ENCODE results near the gene GPR68.
"Not testable (repeated sequence)": the region's sequence is repeated elsewhere in the genome, so short reads cannot be mapped to it uniquely, and the experiment has no call there.

The GPR68 gene

DNA sequence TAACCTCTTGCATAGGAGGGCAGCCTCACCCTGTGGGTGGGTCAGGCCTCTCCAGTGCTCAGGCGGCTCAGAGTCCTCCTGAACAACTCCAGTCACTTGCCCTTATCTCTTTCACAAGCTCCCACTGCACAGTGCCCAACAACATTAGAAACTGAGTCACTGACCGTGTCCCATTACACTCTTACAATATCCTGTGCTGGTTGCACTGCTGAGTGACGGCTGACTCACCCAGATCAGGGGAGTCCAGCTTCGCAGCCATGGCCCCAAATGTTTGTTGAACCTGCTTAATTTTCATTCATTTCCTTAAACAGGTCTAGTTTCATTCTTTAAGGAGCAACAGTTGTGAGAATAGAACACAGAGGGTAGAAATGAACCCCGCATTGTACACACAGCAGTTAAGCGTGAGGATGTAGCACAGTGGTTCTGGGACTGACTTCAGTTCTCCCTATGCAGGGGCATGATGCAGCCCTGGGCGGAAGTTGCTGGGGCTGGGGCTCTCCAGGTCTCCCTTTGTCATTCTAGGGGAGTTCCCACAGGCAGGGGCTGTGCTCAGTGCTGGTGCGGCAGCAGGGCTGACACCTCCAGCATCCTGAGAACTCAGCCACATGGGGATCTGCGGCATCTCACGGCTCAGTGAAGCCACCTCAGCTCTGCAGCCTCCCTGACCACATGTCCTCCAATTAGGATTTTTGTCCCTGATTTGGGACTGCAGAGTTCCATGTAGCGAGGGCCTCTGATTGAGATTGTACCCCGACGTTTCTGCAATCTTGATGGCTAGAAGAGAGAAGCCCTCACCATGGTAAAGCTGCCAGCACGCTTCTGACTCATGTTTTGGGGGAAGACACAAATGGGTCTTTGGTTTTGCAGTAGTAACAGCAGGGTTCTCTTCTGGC, 16.1 kb downstream of the GPR68 start:
- peak; percentile 75 to 89 (median 78) for DNase-seq (ENCODE audit: low read depth in 3 of 3)

DNA sequence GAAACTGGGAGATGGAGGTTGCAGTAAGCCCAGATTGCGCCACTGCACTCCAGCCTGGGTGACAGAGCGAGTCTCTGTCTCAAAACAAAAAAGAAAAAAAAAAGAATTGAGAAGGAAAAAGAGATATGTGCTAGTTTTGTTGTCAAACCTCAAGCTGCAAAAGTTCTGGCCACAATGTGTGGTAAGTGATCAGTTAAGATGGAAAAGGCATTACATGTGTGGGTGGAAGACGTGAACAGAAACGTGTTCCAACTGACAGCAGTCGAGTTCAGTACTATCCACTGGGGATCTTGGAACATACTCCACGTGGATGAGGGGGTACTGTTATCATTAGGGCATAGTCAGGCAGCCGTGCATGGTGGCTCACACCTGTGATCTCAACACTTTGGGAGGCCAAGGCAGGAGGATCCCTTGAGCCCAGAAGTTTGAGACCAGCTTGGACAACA, 17.3 kb downstream of the GPR68 start:
- DNase-seq (ENCODE audit: low read depth in 3 of 3): no peak

DNA sequence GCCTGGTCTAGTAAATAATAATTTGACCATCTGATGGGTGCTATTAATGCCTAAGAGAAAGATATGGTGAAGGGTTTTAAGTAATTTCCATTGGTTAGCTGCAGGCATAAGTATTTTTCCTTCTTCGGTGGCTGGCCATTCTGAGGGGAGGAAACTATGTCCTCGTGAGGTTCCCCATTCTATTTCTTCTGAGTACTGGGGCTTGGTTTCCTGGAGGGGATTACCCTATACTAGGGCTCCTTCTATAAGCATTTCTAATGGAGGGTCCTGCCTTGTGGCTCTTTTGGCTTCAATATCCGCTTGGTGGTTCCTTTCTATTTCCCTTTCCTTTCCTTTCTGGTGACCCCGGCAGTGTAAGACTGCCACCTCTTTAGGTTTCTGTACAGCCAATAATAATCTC, 18.1 kb downstream of the GPR68 start:
- not testable (repeated sequence) for DNase-seq (ENCODE audit: low read depth in 3 of 3)

DNA sequence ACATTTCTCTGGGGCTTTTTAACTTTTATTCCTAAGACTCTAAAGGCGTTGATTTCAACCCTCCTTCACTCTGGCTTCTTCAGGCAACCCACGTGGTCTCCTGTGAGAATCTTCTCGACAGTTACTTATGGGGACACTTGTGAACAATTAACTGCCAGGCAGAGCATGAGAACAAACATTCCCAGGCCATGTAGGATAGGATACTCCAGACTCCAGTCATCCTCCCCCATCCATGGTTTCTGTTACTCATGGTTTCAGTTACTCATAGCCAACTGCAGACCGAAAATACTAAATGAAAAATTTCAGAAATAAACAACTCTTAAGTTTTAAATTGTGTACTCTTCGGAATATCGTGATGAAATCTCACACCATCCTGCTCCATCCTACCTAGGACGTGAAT, 19.5 kb downstream of the GPR68 start:
- DNase-seq (ENCODE audit: low read depth in 3 of 3): no peak

DNA sequence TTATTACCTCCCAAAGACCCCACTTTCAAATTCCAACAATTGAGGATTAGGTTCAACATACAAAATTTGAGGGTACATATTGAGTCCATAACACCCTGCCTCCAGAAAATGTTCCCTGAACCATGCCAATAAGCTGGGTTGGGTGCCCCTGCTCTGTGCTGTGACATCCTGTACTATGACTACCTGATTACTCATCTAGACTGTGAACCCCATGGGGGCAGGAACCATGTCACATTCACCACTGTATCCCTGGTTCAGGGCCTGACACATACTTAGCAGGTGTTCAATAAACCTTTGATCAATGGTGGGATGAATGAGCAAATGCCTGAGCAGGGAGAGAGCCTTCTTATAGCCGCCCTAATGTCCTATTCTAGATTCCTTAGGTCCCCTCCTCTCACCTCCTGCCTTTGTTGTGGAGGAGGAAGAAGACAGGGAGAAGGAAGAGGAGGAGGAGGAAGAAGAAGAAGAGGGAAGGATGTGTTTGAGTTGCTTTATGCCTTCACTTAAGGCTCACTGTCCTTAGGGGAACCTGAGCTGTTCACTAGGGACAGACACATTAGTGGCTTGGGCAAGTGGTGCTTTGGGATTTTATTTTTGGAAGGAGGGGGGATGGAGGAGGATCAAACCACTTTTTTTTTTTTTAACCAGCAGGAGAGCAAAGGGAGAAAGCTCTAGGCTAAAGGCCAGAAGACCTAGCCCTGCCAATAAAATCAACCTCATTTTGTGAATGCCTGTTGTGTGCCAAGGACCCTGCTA, 21.3 kb downstream of the GPR68 start:
- DNase-seq (ENCODE audit: low read depth in 3 of 3): no peak

DNA sequence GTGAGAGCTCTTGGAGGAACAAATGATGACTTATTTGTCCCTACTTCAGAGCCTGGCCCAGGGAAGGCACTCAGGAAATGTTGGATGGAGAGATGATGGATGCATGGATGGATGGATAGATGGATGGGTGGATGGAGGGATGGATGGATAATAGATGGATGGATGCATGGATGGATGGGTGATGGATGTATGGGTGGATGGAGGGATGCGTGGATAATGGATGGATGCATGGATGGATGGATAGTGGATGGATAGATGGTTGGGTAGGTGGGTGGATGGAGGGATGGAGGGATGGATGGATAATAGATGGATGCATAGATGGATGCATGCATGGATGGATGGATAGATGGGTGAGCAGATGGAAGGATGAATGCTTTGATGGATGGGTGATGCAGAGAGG, 23.2 kb downstream of the GPR68 start:
- no peak for DNase-seq (ENCODE audit: low read depth in 3 of 3)

DNA sequence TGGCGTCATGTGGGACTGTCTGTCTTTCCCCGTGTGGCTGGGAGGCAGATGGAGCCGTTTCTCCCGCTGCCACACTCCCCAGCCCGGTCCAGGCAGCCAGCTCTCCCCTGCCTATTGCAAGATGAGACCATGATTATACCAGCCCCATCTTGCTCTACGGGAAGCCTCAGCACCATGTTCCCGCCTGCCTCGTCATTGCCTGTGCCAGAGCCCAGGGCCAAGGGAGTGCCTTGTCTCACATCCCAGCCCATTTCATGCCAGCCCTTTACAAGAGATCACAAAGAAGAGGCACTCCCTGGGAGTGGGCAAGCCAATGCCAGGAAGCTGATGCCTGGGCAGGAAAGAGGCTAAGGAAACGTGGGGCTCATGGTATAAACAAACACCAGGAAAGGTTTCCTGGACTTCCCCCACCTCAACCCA, 23.9 kb downstream of the GPR68 start:
- DNase-seq (ENCODE audit: low read depth in 3 of 3): no peak

DNA sequence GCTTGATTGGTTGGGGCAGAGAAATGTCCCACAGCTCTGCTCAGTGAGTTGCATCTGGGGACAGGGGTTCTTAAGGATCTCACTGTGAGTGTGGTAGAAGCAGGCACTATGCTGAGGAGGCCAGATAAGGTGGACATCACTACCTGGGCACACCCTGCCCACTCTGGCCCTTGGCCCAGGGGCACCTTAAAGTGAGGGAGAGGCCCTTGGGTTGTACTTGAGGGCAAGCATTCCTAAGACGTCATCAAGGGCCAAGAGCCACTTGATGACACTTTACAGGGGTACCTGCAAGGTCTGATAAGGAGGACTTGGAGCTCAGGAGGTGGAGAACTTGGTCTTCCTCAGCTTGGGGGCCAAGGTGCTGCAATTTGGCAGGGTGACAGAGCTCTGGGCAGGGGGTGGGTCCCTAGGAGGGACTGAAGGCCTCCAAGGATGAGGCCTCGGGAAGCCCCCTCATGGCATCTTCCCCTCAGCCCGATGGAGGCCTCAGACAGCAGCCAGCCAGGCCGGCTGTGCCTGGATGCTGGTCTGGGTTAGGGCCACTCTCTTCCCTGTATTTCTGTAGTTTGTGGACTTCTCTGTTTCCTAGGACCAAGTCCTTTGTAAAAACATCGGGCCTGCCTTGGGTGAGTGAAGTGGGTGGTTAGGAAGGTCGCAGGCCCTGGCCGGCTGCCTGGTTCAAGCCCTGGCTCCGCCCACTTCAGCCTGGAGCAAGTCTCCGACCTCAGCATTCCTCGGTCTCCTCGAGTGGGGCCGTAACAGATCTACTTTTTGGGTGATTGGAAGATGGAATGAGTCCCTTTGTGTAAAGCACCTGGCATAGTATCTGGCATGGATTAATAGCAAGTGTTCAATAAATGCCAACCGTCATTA, 24.8 kb downstream of the GPR68 start:
- no peak for DNase-seq (ENCODE audit: low read depth in 3 of 3)

DNA sequence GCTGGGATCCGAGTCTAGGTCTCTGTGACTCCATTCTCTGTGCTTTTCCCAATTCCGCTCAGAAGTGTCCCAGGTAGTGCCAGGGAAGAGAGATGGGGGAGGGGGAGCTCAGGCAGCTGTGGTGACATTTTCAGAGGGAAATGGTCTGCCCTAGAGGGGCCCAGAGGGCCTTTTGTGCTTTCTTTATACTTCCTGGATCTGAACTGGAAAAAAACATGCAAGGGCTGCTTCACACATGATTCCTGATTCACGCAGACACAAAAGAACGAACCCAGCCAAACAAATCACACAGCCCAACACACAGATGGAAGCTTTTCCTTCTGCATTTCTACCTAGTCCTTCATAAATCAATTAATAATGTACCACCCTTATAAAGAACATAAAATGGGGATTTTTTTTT, 26.5 kb downstream of the GPR68 start:
- no peak for DNase-seq (ENCODE audit: low read depth in 3 of 3)

DNA sequence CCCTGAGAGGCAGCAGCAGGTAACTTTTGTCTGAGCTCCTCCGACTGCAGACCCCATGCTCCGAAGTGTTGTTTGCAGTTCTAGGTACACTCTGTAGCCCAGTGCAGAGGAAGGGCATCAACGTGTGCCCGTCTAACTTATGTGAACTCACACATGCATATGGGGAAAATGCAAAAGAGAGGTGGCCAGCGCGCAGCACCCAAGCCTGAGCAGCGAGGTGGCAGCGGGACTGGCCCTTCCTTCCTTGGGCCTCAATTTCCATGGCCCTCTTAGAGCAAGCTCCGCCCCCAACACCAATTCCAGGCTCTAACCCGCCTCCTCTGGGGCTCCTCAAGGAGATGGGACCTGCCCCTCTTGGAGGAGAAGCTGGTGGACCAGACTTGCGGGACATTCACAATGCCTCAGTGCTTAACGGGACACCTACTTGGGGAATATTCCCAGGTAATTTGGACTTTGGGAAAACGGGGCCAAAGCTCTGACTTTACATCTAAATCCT, 27.7 kb downstream of the GPR68 start:
- DNase-seq (ENCODE audit: low read depth in 3 of 3): no peak

DNA sequence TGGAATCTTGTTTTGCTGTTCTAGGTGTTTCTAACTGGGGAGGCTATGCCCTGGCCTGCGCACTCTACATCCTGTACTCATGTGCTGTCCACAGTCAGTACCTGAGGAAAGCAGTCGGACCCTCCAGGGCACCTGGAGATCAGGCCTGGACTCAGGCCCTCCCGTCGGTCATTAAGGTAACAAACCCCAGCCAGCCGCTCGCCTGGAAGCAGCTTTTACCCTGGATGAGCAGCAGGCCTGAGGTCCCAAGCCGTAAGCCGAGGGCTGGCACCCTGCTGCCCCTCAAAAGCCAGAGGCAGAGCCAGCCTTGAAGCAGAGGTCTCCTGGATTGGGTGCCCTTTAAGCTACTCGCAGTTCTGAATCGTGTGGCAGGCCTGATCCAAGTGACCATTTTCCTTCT, 29.1 kb downstream of the GPR68 start:
- DNase-seq (ENCODE audit: low read depth in 3 of 3): no peak

DNA sequence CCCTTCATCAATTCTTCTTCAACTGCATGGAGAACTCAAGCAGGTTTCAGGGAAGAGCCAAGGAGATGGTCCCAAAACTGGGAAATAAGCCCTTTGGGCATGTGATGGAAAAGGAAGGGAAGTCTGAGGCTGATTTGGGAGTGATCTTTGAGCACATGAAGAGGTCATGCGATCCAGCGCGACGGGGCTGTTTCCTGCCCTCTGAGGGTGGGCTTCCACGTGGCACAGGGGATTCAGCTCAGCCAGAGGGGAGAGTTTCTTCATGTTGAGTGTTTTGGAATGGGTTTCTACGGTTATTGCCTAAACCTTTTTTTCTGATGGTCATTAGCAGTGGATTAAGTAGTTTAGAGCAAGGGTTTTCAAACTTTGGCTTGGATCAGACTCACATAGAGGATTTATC, 30.2 kb downstream of the GPR68 start:
- no peak for DNase-seq (ENCODE audit: low read depth in 3 of 3)

DNA sequence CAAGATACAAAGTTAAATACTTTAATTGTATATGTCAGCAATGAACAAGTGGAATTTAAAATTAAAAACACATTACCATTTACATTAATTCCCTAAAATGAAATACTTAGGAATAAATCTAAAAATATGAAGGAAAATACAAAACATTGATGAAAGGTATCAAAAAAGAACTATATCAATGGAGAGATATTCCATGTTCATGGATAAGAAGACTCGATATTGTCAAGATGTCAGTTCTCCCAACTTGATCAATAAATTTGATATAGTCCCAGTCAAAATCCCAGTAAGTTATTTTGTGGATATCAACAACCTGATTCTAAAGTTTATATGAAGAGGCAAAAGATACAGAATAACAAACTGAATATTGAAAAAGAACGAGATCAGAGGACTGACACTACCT, 33.5 kb downstream of the GPR68 start:
- no peak for DNase-seq (ENCODE audit: low read depth in 3 of 3)

DNA sequence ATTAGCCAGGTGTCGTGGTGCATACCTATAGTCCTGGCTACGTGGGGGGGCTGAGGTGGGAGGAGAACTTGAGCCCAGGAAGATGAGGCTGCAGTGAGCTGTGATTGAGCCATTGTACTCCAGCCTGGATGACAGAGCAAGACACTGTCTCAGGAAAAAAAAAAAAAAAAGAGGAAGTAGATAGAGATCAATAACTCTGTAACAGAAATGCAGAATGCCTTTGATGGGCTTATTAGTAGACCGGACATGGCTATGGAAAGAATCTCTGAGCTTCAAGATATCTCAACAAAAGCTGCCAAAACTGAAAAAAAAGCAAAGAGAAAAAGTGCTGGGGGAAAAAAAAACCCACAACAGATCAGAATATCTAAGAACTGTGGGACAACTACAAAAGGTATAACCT, 37.5 kb downstream of the GPR68 start:
- no peak for DNase-seq (ENCODE audit: low read depth in 3 of 3)

DNA sequence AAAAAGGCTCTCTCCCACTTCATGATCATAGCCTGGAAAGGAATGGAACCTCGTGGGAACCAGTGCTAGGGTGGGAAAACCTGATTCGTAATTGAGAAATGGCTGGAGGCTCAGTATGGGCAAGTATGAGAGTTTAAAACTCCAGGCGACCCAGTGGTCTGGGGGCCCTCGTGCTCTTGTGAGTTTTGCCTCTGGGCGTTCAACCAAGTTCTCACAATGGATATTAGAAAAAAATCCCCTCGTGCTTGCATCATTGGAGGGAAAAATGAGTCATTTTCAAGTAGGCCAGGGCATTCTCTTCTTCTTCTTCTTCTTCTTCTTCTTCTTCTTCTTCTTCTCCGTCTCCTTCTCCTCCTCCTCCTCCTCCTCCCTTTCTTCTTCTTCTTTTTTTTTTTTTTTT, 39.0 kb downstream of the GPR68 start:
- DNase-seq (ENCODE audit: low read depth in 3 of 3): no peak

DNA sequence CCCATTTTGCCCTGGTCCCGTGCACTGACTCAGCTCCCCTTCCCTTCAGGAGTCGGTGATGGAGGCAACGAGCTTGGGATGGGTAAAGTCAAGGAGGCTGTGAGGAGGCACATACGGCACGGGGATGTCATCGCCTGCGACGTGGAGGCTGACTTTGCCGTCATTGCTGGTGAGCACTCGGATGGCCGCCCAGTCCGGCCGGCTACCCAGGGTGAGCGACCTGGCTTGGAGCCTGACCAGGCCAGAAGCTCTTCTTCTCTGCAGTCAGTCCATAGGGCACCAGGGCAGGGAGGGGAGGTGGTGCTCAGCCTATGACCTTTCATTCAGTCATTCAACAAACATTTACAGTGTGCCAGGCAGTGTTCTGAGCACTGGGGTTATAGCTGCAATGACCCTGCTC, 39.8 kb downstream of the GPR68 start:
- DNase-seq (ENCODE audit: low read depth in 3 of 3): no peak

DNA sequence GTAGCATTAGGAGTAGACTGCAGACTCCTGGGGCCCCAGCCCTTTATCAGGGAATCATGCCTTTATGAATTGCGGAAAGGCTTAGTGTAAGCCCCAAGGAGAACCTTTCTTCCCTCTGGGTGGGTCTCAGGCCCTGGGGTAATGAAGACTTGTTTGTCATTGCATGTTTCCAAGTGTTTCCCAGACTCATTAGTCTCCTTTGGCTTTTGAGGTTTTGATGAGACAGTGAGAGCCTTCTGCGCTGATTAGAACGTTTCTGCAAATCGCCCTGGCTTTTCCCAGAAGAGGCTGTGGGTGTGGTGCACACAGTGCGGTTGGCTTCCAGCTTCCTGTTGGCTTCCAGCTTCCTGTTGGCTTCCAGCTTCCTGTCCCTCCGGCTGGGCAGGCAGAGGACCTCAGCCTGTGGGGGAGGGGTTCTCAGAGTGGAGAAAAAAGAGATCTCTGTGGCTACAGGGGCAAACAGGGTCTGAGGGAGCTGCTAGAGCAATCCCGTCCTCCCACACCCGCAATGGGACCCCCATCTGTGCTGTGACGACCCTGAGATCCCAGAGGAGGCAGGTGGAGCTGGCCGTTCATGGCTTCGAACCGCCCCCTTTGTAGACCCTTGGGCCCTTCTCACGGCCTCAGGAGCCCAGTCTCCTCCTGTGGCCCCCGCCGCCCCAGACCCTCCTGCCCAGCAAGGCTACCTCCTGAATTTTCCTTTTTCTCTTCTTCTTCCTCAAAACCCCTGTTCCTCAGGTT, 42.1 kb downstream of the GPR68 start:
- no peak for DNase-seq (ENCODE audit: low read depth in 3 of 3)

DNA sequence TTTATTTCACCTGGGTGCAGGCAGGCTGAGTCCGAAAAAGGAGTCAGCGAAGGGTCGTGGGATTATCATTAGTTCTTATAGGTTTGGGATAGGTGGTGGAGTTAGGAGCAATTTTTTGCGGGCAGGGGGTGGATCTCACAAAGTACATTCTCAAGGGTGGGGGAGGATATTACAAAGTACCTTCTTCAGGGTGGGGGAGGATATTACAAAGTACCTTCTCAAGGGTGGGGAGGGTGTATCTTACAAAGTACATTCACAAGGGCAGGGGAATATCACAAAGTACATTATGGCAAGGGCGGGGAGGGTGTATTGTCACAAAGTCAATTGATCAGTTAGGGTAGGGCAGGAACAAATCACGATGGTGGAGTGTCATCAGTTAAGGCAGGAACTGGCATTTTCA, 43.7 kb downstream of the GPR68 start:
- DNase-seq (ENCODE audit: low read depth in 3 of 3): not testable (repeated sequence)

DNA sequence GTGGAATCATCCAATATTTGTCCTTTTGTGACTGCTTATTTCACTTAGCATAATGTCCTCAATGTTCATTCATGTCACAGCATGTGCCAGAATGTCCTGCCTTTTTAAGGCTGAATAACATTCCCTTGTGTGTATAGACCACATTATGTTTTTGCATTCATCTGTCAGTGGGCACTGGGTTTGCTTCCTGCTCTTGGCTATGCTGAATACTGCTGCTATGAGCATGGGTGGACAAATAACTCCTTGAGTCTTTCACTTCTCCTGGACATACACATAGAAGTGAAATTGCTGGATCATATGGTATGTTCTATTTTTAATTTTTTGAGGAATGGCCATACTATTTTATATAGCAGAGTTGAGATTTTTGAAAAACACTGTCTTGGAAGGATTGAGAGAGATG, 46.9 kb downstream of the GPR68 start:
- no peak for DNase-seq (ENCODE audit: low read depth in 3 of 3)

DNA sequence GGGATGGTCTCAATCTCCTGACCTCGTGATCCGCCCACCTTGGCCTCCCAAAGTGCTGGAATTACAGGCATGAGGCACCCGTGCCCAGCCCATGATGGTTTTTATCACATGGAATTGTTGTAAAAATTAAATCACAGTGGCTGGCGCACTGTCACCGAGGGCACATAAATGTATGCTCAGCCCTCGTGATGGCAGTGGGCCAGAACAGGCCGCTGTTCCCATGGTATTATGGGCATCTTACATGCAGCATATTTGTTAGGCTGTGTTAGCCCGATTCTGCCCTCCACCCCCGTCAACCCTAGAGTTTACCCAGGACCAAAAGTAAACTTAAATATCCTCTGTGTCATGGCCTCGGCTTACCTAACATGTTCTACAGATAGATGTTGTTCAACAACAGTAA, 48.6 kb downstream of the GPR68 start:
- no peak for DNase-seq (ENCODE audit: low read depth in 3 of 3)

DNA sequence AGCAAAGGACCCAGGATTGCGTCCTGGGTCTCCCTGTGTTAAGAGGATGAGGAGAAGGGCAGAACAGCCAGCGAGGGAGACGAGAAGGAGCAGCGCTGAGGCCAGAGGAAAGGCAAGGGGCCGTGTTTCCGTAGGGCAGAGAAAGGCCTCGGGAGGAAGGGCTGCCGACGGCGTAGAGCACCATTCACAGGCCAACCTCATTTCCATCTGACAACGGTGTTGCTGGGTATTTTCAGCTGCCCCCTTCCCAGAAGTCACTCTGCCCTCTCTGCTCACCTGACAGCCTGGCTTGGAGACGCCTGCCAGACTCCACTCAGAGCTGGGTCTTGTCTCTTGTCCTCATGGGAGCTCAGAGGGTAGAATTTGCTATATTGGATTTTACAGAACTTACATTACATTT, 51.4 kb downstream of the GPR68 start:
- no peak for DNase-seq (ENCODE audit: low read depth in 3 of 3)

All from stimulated activated CD4-positive, alpha-beta T cell treated with anti-CD3 and anti-CD28 coated beads, TNF-alpha, amount 100 ng/mL, for 48 hours (primary cell).